D341Med (cell line): Measurements from ENCODE around the gene PSG2.
"Not testable (repeated sequence)": the region's sequence is repeated elsewhere in the genome, so short reads cannot be mapped to it uniquely, and the experiment has no call there.

ENCODE experiments used
- DNase-seq: peaks from one replicate; pipeline ENCODE4 v3.0.0; 2012; ENCODE audit warnings: low spot score

Gene PSG2

DNA sequence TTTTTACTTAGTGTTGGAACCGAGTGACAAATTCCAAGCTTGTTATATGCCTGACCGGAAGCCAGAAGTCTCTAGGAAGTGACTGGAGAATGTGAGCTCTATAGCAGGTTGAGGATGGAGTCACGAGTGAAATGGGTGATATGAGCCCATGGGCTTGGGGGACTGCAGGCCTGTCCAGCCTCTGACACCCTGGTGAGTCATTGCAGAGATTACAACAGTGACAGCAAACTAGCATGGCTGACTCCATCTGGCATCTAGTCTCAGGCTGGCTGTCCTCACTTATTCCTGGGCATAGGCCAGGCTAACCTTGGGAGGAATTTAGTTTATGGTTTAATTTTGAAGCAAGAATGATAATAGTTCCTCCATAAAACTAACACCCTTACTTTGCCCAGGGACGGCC lies 4.6 kb downstream of the PSG2 start:
- DNase-seq: not testable (repeated sequence)

DNA sequence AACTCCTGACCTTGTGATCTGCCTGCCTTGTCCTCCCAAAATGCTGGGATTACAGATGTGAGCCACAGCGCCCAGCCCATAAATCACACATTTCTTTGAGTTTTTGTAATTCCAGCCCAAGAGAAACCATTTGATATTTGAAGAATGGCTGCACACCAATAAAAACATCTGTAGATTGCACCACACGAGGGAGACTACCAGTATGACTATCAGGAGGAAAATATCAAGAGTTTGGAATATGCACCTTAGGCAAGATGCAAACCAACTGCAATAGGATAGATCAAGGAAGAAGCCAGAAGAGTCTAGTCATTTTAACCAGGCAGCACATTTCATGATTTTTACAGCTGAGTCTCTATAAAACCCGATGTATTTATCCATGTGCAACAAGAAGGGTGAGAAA lies 20.1 kb downstream of the PSG2 start:
- not testable (repeated sequence) for DNase-seq

DNA sequence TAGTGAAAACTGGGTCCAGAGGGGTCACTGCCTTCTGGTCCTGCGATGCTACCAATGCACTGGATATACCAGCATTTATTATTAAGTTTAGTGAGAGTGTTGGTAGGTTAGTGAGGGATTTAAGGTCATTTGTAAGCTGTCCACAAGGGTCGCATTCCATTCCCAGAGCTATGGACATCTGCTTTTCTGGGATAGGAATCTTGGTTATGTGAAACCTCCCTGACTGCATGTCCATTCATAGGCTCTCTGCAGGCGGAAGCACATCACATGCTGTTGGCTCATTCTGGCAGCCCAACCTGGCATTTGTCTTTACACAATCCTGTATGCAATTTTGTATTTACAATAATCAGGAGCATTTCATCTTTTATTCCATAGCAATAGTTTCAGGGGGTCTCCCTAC lies 21.2 kb downstream of the PSG2 start:
- not testable (repeated sequence) for DNase-seq

DNA sequence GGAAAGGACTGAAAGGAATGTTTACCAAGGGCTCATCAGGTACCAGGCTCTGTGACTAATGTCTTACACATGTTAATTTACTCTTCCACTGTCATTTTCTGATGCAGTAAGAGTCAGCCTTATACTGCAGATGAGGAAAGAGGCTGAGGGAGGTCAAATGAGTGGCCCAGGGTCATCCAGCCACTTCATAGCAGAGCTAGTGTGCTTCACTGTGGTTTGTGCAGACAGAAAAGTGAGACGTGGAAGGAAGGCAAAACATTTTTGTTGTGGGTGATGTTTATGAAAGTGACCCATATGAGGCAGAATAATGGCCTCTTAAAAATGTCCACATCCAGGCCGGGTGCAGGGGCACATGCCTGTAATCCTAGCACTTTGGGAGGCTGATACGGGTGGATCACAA lies 22.2 kb downstream of the PSG2 start:
- not testable (repeated sequence) for DNase-seq

DNA sequence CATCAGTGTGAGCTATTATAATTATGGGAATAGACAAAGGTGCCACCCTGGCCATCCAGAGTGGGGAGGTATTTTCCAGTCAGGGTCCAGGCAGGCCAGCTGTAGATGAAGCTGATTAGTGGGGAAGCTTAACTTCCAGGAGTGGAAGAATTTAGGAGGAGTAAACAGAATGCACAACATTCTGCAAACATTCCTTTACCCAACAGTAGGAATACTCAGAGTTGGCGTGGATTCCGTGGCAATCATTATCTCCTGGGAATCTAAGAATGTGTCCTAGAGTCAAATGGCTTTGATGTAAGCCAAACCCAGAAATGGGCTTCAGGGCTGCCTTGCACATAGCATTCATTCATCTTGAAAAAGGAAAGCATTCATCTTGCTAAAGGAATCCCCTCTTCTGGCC lies 23.0 kb downstream of the PSG2 start:
- DNase-seq: not testable (repeated sequence)

DNA sequence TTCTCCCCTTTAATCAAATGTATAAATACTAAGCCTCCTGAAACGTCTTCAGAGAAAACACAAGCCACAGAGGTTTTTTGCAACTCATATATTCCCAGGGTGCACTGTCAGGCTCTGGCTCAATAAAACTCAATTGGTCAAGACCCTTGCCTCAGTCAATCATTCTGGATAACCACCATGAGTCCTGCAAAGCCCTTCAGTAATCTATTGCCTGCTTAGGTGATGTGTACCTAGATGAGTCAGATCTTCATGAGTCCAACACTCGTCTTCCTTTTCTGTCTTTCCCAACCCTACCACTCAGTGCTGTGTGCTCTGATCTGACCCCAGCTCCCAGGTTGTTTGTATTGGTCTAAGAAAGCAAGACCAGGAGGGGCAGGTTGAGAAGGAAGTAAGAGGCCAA lies 24.1 kb downstream of the PSG2 start:
- DNase-seq: not testable (repeated sequence)

DNA sequence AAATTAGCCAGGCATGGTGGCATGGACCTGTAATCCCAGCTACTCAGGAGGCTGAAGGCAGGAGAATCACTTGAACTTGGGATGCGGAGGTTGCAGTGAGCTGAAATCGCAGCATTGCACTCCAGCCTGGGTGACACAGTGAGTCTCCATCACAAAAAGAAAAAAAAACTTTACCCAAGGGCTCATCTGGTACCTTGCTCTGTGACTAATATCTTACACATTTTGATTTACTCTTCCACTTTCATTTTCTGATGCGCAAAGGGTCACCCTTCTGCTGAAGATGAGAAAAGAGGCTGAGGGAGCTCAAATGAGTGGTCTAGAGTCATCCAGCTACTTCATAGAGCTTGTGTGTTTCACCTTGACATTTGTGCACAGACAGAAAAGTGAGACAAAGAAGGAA lies 34.5 kb downstream of the PSG2 start:
- not testable (repeated sequence) for DNase-seq

DNA sequence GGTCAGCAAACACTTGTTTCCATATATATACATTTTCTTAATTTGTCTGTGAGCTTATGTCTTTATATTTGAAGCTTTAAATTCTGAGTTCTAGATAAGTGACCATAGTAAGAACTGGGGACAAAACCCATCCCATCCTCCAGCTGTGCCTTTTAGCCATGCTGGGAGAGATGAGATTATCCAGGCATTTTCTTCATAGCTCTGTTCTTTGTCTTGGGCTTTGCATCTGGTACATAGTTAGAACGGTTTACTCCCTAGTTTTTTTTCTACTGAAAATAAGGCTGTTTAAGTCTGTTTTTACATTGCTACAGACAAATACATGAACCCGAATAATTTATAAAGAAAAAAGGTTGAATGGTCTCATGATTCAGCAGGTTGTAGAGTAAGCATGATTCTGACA lies 35.9 kb downstream of the PSG2 start:
- not testable (repeated sequence) for DNase-seq

DNA sequence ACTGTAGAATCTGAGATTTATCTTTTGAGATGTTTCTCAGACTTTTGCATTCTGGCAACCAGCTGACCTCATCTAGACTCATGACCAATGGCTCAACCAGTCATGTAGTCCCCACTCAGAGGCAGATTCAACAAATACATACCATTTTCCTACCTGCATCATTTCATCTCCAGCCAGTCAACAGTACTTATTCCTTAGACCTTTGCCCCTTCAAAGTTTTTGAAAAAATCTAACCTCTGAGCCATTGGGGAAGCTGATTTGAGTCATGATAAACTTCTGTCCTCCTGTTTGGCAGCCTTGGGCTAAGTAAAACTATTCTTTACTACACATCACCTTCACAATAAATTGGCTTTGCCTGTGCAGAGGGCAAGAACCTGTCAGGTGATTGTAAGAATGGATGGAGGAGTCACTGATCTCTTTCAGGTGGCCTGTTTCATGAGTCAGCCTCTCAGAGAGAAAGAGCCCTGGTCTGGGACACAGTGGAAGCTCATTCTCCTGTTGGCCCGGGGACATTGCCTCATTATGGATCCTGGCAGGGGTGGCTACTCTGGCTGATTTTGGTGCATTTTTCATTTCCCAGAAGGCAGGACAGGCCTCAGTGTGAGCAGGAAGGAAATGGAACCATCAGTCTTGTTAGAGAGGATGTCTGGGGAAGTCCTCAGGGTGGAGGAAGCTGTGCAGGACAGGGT lies 38.9 kb downstream of the PSG2 start:
- DNase-seq: not testable (repeated sequence)

DNA sequence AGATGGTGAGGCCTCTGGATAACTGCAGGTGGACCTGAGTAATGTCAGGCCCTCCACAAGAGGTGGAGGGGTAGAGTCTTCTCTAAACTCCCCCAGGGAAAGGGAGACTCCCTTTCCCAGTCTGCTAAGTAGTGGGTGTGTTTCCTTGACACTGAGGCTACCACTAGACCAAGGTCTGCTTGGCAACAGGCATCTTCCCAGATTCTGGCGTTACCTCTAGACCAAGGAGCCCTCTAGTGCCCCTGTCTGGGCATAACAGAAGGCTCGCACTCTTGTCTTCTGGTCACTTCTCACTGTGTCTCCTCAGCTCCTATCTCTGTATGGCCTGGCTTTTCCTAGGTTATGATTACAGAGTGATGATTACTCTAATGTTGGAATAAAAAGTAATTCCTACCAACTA lies 50.9 kb downstream of the PSG2 start:
- not testable (repeated sequence) for DNase-seq

DNA sequence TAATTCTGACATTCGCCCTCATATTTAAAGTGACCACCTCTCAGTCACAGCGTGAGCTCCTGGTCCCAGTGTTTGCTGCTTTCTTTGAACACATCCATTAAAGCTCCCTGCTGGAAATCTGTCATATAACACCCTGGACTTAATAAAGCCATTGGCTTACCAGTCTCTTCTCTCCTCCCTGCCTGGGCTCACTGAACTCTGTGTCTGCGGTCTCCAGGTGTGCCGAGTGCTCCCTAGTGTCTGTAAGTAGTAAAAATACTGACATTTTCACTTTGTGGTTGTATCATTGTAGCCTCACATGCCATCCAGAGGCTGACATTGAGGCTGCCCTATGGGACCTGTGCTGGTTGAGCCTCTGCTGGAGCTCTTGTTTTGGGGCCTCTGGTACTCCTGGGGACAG lies 53.6 kb downstream of the PSG2 start:
- no peak for DNase-seq

DNA sequence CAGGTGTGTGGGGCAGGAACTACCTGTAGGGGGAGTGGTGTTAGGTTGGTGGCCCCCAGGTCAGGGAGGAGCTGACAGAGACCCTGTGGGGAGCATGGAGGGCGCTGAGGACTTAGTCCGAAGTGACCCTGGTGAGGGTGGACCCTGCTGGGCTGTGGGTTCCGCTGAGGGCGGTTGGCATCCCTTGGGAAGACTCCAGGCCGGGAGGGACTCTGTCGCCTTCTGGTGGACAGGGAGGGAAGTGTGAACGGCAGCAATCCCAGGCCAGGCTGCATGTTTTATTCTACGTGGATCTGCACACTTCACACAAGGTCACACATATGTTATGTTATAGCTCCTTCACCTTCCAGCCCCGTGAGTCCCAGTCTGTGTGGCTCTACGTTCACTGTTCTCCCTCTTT lies 54.5 kb downstream of the PSG2 start:
- not testable (repeated sequence) for DNase-seq

DNA sequence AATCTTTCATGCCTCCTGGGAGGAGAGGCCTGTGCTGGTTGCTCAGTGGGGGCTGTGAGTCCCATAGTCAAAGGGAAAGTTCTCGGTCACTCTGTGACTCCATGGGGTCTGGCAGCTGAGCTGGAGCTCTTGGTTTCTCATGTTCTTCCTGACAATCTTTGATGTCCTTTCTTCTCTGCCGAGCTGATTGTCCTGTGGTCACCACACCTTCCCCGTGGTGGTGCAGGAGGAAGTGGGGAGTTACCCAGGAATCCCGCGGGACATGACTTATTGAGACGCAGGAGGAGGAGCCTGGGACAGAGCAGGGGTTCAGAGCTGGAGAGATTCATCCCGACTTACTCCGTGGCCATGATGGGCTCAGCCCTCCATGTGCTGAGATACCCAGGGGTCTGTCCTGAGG lies 55.4 kb downstream of the PSG2 start:
- DNase-seq: not testable (repeated sequence)

DNA sequence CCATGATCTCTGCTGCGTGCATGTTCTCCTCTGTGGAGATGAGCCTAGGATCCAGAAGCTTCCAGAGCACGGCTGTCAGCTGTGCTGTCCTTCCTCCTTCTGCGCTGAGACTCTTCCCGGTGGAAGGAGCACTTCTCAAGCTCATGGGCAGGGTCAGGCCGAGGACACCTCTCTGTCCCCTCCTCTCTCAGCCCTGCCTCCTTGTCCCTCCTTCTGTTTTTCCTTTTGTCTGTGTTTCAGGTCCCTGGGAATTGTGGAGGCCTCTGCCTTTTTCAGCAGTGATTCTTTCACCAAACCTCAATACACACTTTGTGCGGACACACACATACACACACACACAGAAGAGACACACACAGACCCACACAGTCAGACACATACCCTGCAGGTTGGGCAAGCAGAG lies 56.1 kb downstream of the PSG2 start, which contains the start of gene PSG11:
TSS of gene PSG11 (minus strand) at position 101 of the 400 bp plus-strand sequence. CDS start at position 4, 97 bp downstream.
- not testable (repeated sequence) for DNase-seq

DNA sequence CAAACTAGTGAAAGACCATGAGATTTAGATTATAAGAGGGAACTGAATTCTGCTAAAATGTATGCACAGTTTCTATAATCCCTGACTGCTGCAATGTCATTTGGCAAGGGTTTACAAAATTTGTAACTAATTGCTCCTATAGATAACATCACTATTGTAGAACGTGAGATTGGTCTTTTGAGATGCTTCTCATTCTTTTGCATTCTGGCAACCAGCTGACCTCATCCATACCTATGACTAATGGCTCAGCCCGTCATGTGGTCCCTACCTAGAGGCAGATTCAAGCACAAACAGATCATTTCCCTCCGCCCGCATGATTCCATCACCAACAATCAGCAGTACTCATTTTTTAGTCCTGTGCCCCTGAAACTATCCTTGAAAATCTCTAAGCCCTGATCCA lies 60.4 kb downstream of the PSG2 start:
- DNase-seq: not testable (repeated sequence)

DNA sequence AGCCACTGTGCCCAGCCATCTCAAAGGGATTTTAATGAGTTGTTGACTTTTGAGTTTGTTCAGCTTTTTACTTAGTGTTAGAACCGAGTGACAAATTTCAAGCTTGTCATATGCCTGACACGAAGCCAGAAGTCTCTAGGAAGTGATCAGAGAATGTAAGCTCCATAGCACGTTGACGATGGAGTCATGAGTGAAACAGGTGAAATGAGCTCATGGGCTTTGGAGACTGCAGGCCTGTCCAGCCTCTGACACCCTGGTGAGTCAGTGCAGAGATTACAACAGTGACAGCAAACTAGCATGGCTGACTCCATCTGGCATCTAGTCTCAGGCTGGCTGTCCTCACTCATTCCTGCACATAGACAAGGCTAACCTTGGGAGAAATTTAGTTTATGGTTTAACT lies 60.9 kb downstream of the PSG2 start:
- not testable (repeated sequence) for DNase-seq

DNA sequence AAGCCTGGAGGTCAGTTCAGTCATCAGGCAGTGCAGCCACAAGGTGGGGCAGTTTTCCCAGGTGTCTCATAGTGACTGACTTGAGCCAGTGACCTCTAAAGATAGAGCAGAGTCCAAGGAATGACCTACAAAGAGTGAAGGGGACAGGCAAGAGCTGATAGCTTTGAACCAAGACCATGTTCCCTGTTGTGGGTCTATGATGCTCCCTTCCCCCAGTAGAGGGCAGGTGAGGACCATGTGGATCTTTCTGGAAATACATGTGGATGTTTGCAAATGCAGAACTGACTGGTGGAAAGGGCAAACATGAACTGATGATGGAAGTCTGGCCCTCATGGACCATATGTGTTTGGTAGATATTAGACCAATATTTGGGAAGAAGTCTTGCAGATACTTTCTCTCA lies 62.9 kb downstream of the PSG2 start:
- not testable (repeated sequence) for DNase-seq
